HEK293 (cell line): Measurements from ENCODE around the gene HOXD1.

Experiments used
- CTCF ChIA-PET: fragments of 350-600 bp; formaldehyde crosslinking; extraction: SDS; loops from one replicate; lab custom pipeline; 2021; ENCODE audit warnings: antibody characterized with exemption; lab: Yijun Ruan, JAX
- POLR2A ChIA-PET: fragments of 300-600 bp; formaldehyde crosslinking; extraction: SDS; loops from one replicate; lab custom pipeline; 2020; ENCODE audit warnings: antibody characterized with exemption, inconsistent platforms; lab: Yijun Ruan, JAX
- H3K27ac ChIP-seq: fragments of 200-500 bp; sonication (Bioruptor generic); 2 replicates; pipeline ENCODE4 v1.5.1; 2014; ENCODE audit warnings: low read depth, low read length, control low read depth, inconsistent platforms; ENCODE audit errors: extremely low read depth
- H3K36me3 ChIP-seq, 2 experiments: fragments of 200-500 bp in 1 of 2; sonication (Bioruptor generic) in 1 of 2; 1 replicate in 1 of 2; 2 replicates in 1 of 2; pipeline ENCODE4 v1.5.1; 2014 to 2017; ENCODE audit warnings: inconsistent platforms in 2 of 2, low read length in 2 of 2; ENCODE audit not compliant: control insufficient read depth in 2 of 2, insufficient read depth in 1 of 2
- H3K4me1 ChIP-seq: fragments of 200-500 bp; sonication (Bioruptor generic); 2 replicates; pipeline ENCODE4 v1.5.1; 2014; ENCODE audit warnings: mild to moderate bottlenecking, low read length, inconsistent platforms; ENCODE audit not compliant: control insufficient read depth, insufficient read depth
- H3K4me3 ChIP-seq: 2 replicates; pipeline ENCODE4 v1.5.1; 2011; ENCODE audit warnings: low read depth, mild to moderate bottlenecking, control low read depth, low read length, moderate library complexity
- H3K9me3 ChIP-seq: fragments of 200-500 bp; sonication (Bioruptor generic); 2 replicates; pipeline ENCODE4 v1.5.1; 2014; ENCODE audit warnings: low read depth, low read length, inconsistent platforms; ENCODE audit not compliant: control insufficient read depth, insufficient read depth
- GLI4 ChIP-seq: fragments of 450-650 bp; formaldehyde crosslinking; IDR thresholded peaks from 2 replicates; pipeline ENCODE4 v1.5.1; 2016; ENCODE audit warnings: missing biosample characterization, missing genetic modification characterization
- TRIM28 ChIP-seq: IDR thresholded peaks from 2 replicates; pipeline ENCODE4 v1.6.1; 2011; ENCODE audit warnings: low read length, control low read depth, borderline replicate concordance
- YY1 ChIP-seq: fragments of 450-650 bp; formaldehyde crosslinking; IDR thresholded peaks from 2 replicates; pipeline ENCODE4 v1.5.1; 2018; ENCODE audit warnings: missing biosample characterization, missing genetic modification characterization
- ZBTB11 ChIP-seq: fragments of 450-650 bp; formaldehyde crosslinking; conservative IDR thresholded peaks from 2 replicates; pipeline ENCODE4 v1.5.1; 2016; ENCODE audit warnings: low read depth, missing biosample characterization, missing genetic modification characterization
- ZNF202 ChIP-seq: fragments of 450-650 bp; formaldehyde crosslinking; IDR thresholded peaks from 2 replicates; pipeline ENCODE4 v1.5.1; 2016; ENCODE audit warnings: missing biosample characterization, missing genetic modification characterization, borderline replicate concordance
- ZNF23 ChIP-seq: fragments of 450-650 bp; formaldehyde crosslinking; IDR thresholded peaks from 2 replicates; pipeline ENCODE4 v1.5.1; 2016; ENCODE audit warnings: missing biosample characterization, missing genetic modification characterization, borderline replicate concordance
- ZNF394 ChIP-seq: fragments of 450-650 bp; formaldehyde crosslinking; IDR thresholded peaks from 2 replicates; pipeline ENCODE4 v1.5.1; 2016; ENCODE audit warnings: missing biosample characterization, missing genetic modification characterization, mild to moderate bottlenecking, moderate library complexity, borderline replicate concordance
- ZNF596 ChIP-seq: fragments of 450-650 bp; IDR thresholded peaks from 2 replicates; pipeline ENCODE4 v1.5.0; 2018; ENCODE audit warnings: missing biosample characterization, mild to moderate bottlenecking, missing genetic modification characterization, moderate library complexity
- ZNF645 ChIP-seq: fragments of 450-650 bp; formaldehyde crosslinking; IDR thresholded peaks from 2 replicates; pipeline ENCODE4; 2016; ENCODE audit warnings: missing biosample characterization, missing genetic modification characterization
- ZSCAN16 ChIP-seq: fragments of 450-650 bp; formaldehyde crosslinking; IDR thresholded peaks from 2 replicates; pipeline ENCODE4 v1.5.1; 2016; ENCODE audit warnings: missing biosample characterization, missing genetic modification characterization
- TF ChIP-seq, protein P1 (sequence below): fragments of 450-650 bp; formaldehyde crosslinking; IDR thresholded peaks from 2 replicates; pipeline ENCODE4 v1.5.1; 2016; ENCODE audit warnings: missing biosample characterization, missing genetic modification characterization
- TF ChIP-seq, protein P2 (sequence below): fragments of 450-650 bp; formaldehyde crosslinking; IDR thresholded peaks from 2 replicates; pipeline ENCODE4 v1.5.1; 2016; ENCODE audit warnings: missing biosample characterization, missing genetic modification characterization
- TF ChIP-seq, protein P3 (sequence below): fragments of 450-650 bp; formaldehyde crosslinking; IDR thresholded peaks from 2 replicates; pipeline ENCODE4 v1.5.1; 2016; ENCODE audit warnings: missing biosample characterization, missing genetic modification characterization, borderline replicate concordance

Gene HOXD1

GRCh38 chr2:176186024-176186423 lies 2.4 kb upstream of the HOXD1 start:
- Histone ChIP-seq H3K36me3 (no peaks in the 10 kb centered on the region), H3K9me3 (no peaks in the 10 kb centered on the region), H3K27ac (no peak overlapping the region)
- POLR2A ChIA-PET, result interaction anchor here (0.6 to 0.7 kb wide), 2 partner anchors 75 to 89 kb away, joined by 3 read pairs; no protein-coding TSS in a partner anchor
- TF ChIP-seq ZNF202 (tag by site-specific recombination) (no peak), GLI4 (tag by site-specific recombination) (no peak), ZNF394 (no peak), ZNF596 (tag by site-specific recombination) (no peak), ZNF23 (tag by site-specific recombination) (no peak), ZBTB11 (no peak), ZNF645 (tag by site-specific recombination) (no peak), TRIM28 (no peak), ZSCAN16 (tag by site-specific recombination) (no peak), YY1 (tag by site-specific recombination) (no peak)
- TF ChIP-seq, protein P1, sequence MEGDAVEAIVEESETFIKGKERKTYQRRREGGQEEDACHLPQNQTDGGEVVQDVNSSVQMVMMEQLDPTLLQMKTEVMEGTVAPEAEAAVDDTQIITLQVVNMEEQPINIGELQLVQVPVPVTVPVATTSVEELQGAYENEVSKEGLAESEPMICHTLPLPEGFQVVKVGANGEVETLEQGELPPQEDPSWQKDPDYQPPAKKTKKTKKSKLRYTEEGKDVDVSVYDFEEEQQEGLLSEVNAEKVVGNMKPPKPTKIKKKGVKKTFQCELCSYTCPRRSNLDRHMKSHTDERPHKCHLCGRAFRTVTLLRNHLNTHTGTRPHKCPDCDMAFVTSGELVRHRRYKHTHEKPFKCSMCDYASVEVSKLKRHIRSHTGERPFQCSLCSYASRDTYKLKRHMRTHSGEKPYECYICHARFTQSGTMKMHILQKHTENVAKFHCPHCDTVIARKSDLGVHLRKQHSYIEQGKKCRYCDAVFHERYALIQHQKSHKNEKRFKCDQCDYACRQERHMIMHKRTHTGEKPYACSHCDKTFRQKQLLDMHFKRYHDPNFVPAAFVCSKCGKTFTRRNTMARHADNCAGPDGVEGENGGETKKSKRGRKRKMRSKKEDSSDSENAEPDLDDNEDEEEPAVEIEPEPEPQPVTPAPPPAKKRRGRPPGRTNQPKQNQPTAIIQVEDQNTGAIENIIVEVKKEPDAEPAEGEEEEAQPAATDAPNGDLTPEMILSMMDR (tag by site-specific recombination), result no peak
- TF ChIP-seq, protein P2, sequence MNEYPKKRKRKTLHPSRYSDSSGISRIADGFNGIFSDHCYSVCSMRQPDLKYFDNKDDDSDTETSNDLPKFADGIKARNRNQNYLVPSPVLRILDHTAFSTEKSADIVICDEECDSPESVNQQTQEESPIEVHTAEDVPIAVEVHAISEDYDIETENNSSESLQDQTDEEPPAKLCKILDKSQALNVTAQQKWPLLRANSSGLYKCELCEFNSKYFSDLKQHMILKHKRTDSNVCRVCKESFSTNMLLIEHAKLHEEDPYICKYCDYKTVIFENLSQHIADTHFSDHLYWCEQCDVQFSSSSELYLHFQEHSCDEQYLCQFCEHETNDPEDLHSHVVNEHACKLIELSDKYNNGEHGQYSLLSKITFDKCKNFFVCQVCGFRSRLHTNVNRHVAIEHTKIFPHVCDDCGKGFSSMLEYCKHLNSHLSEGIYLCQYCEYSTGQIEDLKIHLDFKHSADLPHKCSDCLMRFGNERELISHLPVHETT (tag by site-specific recombination), result no peak
- TF ChIP-seq, protein P3, sequence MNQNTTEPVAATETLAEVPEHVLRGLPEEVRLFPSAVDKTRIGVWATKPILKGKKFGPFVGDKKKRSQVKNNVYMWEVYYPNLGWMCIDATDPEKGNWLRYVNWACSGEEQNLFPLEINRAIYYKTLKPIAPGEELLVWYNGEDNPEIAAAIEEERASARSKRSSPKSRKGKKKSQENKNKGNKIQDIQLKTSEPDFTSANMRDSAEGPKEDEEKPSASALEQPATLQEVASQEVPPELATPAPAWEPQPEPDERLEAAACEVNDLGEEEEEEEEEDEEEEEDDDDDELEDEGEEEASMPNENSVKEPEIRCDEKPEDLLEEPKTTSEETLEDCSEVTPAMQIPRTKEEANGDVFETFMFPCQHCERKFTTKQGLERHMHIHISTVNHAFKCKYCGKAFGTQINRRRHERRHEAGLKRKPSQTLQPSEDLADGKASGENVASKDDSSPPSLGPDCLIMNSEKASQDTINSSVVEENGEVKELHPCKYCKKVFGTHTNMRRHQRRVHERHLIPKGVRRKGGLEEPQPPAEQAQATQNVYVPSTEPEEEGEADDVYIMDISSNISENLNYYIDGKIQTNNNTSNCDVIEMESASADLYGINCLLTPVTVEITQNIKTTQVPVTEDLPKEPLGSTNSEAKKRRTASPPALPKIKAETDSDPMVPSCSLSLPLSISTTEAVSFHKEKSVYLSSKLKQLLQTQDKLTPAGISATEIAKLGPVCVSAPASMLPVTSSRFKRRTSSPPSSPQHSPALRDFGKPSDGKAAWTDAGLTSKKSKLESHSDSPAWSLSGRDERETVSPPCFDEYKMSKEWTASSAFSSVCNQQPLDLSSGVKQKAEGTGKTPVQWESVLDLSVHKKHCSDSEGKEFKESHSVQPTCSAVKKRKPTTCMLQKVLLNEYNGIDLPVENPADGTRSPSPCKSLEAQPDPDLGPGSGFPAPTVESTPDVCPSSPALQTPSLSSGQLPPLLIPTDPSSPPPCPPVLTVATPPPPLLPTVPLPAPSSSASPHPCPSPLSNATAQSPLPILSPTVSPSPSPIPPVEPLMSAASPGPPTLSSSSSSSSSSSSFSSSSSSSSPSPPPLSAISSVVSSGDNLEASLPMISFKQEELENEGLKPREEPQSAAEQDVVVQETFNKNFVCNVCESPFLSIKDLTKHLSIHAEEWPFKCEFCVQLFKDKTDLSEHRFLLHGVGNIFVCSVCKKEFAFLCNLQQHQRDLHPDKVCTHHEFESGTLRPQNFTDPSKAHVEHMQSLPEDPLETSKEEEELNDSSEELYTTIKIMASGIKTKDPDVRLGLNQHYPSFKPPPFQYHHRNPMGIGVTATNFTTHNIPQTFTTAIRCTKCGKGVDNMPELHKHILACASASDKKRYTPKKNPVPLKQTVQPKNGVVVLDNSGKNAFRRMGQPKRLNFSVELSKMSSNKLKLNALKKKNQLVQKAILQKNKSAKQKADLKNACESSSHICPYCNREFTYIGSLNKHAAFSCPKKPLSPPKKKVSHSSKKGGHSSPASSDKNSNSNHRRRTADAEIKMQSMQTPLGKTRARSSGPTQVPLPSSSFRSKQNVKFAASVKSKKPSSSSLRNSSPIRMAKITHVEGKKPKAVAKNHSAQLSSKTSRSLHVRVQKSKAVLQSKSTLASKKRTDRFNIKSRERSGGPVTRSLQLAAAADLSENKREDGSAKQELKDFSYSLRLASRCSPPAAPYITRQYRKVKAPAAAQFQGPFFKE, result no peak
- TF ChIP-seq, all 188 proteins: peak for 0
- CTCF ChIA-PET, result interaction anchor here (0.6 kb wide), 1 partner anchor 14 kb away, joined by 3 read pairs; no protein-coding TSS in a partner anchor
- H3K4me1 ChIP-seq, result peaks cover 3% of the 10 kb centered on the region; the same call in 1 of the 2 replicates
- H3K4me3 ChIP-seq, result no peak overlapping the region
